ENCODE data around the gene DLG2.
"Not testable (repeated sequence)": the region's sequence is repeated elsewhere in the genome, so short reads cannot be mapped to it uniquely, and the experiment has no call there.

GRCh38 chr11:85395515-85396055 is 231.6 kb downstream of the DLG2 start:
- TF ChIP-seq NRF1 (conservative IDR thresholded peaks at IDR 0.05 in 1 of 2, IDR thresholded peaks at IDR 0.05 in 1 of 2); ELK1 (CRISPR knock-in tag; IDR thresholded peaks at IDR 0.05); CTCF (IDR thresholded peaks at IDR 0.05 in 2 of 3, conservative IDR thresholded peaks at IDR 0.05 in 1 of 3; ENCODE audit: insufficient read depth in 2 of 3, low read depth in 1 of 3, low read length in 3 of 3); POLR2AphosphoS5 (IDR thresholded peaks at IDR 0.05; ENCODE audit: control insufficient read depth, insufficient read depth, low read depth, low read length); NFYB (IDR thresholded peaks at IDR 0.05; ENCODE audit: extremely low read depth, insufficient read length); HDAC8 (tag; IDR thresholded peaks at IDR 0.05); ATF3 (IDR thresholded peaks at IDR 0.05); ATF3 (CRISPR knock-in tag; conservative IDR thresholded peaks at IDR 0.05); ZNF175 (CRISPR knock-in tag; IDR thresholded peaks at IDR 0.05; ENCODE audit: low read depth); HIVEP1 (CRISPR knock-in tag; IDR thresholded peaks at IDR 0.05); SFPQ (IDR thresholded peaks at IDR 0.05; ENCODE audit: low read depth, low read length); MEF2A (IDR thresholded peaks at IDR 0.05; ENCODE audit: control insufficient read depth, low read depth, low read length); ZNF3 (CRISPR knock-in tag; IDR thresholded peaks at IDR 0.05): not testable (repeated sequence)

All from K562 (cell line).